HG03378 (cell line): Measurements from ENCODE around the gene FKBP2.

Experiments used
- ATAC-seq: cut with Tn5 transposase; IDR thresholded peaks from one replicate; pipeline ENCODE4 v1.9.1; 2021; ENCODE audit warnings: mild to moderate bottlenecking, moderate library complexity; ENCODE audit not compliant: unreplicated experiment

Gene FKBP2

GRCh38 chr11:64218628-64219353, 22.1 kb upstream of the FKBP2 start:
- no peak for ATAC-seq

- no peak for ATAC-seq
Observed at GRCh38 chr11:64219354-64219684, 21.6 kb upstream of the FKBP2 start.

GRCh38 chr11:64219755-64220154, 21.1 kb upstream of the FKBP2 start:
- no peak for ATAC-seq

- ATAC-seq, result no peak
Observed at GRCh38 chr11:64220271-64220670, 20.6 kb upstream of the FKBP2 start.

- no peak for ATAC-seq
Observed at GRCh38 chr11:64220798-64221197, 20.1 kb upstream of the FKBP2 start.

GRCh38 chr11:64222651-64223000, 18.3 kb upstream of the FKBP2 start:
- no peak for ATAC-seq

GRCh38 chr11:64223001-64223651, 17.8 kb upstream of the FKBP2 start:
- ATAC-seq, result no peak

GRCh38 chr11:64224151-64224890, 16.6 kb upstream of the FKBP2 start:
- ATAC-seq, result no peak

GRCh38 chr11:64224891-64225607, 15.8 kb upstream of the FKBP2 start:
- ATAC-seq, result no peak

GRCh38 chr11:64225608-64226506, 15.0 kb upstream of the FKBP2 start, which contains the start of the genes NUDT22 and TRPT1:
Gene NUDT22 (plus strand): TSS chr11:64226274. CDS start chr11:64226653, 379 bp downstream.
Gene TRPT1 (minus strand): TSS chr11:64226186. CDS start chr11:64225860, 326 bp downstream.
- ATAC-seq, result no peak

GRCh38 chr11:64226507-64227051, 14.3 kb upstream of the FKBP2 start:
- ATAC-seq, result no peak

GRCh38 chr11:64227405-64227956, 13.4 kb upstream of the FKBP2 start:
- ATAC-seq, result no peak

GRCh38 chr11:64229090-64229743, 11.7 kb upstream of the FKBP2 start:
- ATAC-seq, result no peak

- no peak for ATAC-seq
Observed at GRCh38 chr11:64229744-64230170, 11.1 kb upstream of the FKBP2 start.

GRCh38 chr11:64230171-64230984, 10.5 kb upstream of the FKBP2 start, which contains the start of gene DNAJC4:
Gene DNAJC4 (plus strand): TSS chr11:64230548. CDS start chr11:64230855, 307 bp downstream.
- no peak for ATAC-seq

- no peak for ATAC-seq
Observed at GRCh38 chr11:64230985-64231365, 9.9 kb upstream of the FKBP2 start.

GRCh38 chr11:64231546-64231945, 9.3 kb upstream of the FKBP2 start:
- no peak for ATAC-seq
